ENCODE data around the gene PROC.

PROC gene

GRCh38 chr2:127413782-127414637 is 4.2 kb upstream of the PROC start:
- H3K4me3 ChIP-seq (replicated peaks; ENCODE audit: low read depth, low read length) = no peak overlapping the region
- TF ChIP-seq CTCF (IDR thresholded peaks at IDR 0.05; ENCODE audit: low read length, missing control alignments) = no peak
- DNase-seq (ENCODE audit: low read depth) = peak; percentile 71

GRCh38 chr2:127414638-127415592 is 3.3 kb upstream of the PROC start:
- no peak for DNase-seq (ENCODE audit: low read depth)
- TF ChIP-seq CTCF (IDR thresholded peaks at IDR 0.05; ENCODE audit: low read length, missing control alignments) = no peak
- no peak overlapping the region for H3K4me3 ChIP-seq (replicated peaks; ENCODE audit: low read depth, low read length)

GRCh38 chr2:127415593-127416505 is 2.4 kb upstream of the PROC start:
- DNase-seq (ENCODE audit: low read depth) = no peak
- peak overlapping the region; percentile 28 for H3K4me3 ChIP-seq (replicated peaks; ENCODE audit: low read depth, low read length)
- TF ChIP-seq CTCF (IDR thresholded peaks at IDR 0.05; ENCODE audit: low read length, missing control alignments) = peak; percentile 42

GRCh38 chr2:127416506-127417001 is 1.7 kb upstream of the PROC start:
- TF ChIP-seq CTCF (IDR thresholded peaks at IDR 0.05; ENCODE audit: low read length, missing control alignments) = no peak
- no peak for DNase-seq (ENCODE audit: low read depth)
- no peak overlapping the region for H3K4me3 ChIP-seq (replicated peaks; ENCODE audit: low read depth, low read length)

- H3K4me3 ChIP-seq (replicated peaks; ENCODE audit: low read depth, low read length) = no peak overlapping the region
- no peak for TF ChIP-seq CTCF (IDR thresholded peaks at IDR 0.05; ENCODE audit: low read length, missing control alignments)
Measured at GRCh38 chr2:127417406-127417805, 821 bp upstream of the PROC start.

GRCh38 chr2:127419112-127419430 is 844 bp downstream of the PROC start:
- DNase-seq (ENCODE audit: low read depth) = no peak
- TF ChIP-seq CTCF (IDR thresholded peaks at IDR 0.05; ENCODE audit: low read length, missing control alignments) = no peak
- no peak overlapping the region for H3K4me3 ChIP-seq (replicated peaks; ENCODE audit: low read depth, low read length)

More at GRCh38 chr2:127417406-127417805, 821 bp upstream of the PROC start:
- DNase-seq (ENCODE audit: low read depth) = no peak

All from fibroblast of pulmonary artery (primary cell).